Measurements from ENCODE around the gene ADAMTS3.

ADAMTS3 gene

GRCh38 chr4:72568959-72569718, at the start of gene ADAMTS3:
Gene ADAMTS3 (minus strand): TSS chr4:72569221. CDS start chr4:72568762, 459 bp downstream.
- peak; percentile 32 for DNase-seq

GRCh38 chr4:72613959-72614358, 44.9 kb upstream of the ADAMTS3 start:
- no peak for DNase-seq

DNA sequence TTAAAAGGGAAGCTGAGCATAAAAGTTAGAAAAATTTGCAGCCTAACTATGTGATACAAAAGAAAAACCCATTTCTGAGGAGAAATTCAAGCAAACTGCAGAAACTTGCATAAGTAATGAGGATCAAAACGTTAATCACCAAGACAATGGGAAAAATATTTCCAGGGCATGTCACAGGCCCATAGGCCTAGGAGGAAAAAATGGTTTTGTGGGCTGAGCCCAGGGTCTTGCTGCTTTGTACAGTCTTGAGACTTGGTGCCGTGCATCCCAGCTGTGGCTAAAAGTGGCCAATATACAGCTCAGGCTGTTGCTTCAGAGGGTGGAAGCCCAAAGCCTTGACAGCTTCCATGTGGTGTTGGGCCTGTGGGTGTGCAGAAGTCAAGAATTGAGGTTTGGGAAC, 37.7 kb upstream of the ADAMTS3 start:
- DNase-seq: no peak

GRCh38 chr4:72604324-72604723, 35.3 kb upstream of the ADAMTS3 start:
- no peak for DNase-seq

GRCh38 chr4:72602396-72603376, 33.7 kb upstream of the ADAMTS3 start:
- no peak for DNase-seq

DNA sequence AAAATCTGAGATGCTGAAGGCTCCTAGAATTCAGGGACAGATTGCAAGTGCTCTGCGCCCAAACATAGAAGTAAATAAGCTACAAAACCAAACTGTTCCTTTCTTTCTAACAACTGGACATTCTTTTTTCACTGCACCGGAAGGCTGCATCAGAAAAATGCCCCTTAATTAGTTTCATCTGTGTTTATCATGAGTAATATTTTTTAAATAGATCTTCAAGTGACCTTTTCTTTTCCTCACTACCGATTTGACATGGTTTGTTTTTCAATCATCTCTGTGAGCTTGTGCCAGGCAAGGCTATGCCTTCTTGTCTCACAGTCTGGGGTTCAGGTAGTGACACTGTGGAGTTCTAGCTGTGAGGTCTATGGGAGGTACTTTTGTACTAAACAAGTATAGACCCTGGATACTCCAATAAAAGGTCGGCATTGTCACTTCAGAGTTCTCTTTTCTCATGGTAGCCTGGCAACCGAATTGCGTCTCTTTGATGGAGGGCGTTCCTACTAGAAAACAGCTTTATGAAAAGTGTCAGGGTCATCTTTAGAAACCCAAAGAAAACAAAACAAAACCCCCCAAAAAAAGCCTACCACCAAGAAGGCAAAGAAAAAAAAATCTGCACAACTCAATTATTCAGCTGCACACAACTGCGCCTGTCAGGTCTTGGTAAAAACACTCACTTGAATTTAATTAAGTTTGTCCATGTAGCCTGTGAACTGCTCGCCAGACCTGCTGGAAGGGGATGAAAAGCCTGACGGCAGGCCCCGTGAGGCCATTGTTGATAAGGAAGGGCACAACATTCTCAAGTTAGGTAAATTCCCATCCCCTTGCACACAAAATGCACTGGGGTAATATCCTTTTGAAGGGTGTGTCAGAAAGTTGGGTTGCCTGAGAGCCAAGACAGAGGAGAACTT, 22.8 kb upstream of the ADAMTS3 start:
- no peak for DNase-seq

GRCh38 chr4:72587334-72587733, 18.3 kb upstream of the ADAMTS3 start:
- no peak for DNase-seq

- DNase-seq: no peak
Observed at GRCh38 chr4:72582853-72583252, 13.8 kb upstream of the ADAMTS3 start.

GRCh38 chr4:72577211-72577610, 8.2 kb upstream of the ADAMTS3 start:
- DNase-seq: no peak

DNA sequence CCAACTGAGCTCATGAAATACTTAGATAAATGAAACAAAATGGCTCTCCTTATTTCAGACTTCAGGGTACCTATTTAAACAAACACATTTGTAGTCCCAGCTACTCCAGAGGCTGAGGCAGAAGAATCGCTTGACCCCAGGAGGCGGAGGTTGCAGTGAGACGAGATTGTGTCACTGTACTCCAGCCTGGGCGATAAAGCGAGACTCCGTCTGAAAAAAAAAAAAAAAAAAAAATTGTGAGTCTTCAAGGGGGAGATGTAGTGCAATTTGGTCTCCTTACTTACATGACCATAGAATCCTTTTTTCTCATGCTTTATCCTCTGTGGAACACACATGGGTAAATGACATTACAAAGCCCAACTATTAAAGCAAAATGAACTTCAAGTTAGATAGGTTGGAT, 2.3 kb upstream of the ADAMTS3 start:
- no peak for DNase-seq

DNA sequence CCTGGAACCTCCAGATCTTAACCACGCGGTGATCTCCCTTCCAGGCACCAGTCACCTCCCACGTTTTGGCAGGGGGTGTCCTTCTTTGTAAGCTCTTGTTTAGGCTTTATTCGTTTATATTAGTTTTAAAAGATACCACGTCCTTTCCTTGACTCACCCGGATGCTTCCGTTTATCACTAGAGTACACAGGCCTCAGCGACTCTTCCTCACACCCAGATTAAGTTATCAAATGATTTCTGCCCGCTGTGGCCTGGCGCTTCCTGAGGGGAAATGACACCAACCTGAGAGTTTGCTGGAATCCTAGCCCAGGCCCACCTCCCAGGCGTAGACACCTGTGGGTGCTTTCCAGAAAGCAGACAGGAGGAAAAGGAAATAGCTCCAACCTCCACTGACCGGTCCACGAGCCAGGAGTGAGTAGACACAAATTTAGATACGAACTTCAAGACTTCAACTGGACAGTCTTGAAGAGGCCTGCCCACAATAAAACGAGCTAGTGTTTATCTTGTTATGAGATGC, 756 bp upstream of the ADAMTS3 start:
- DNase-seq: no peak

GRCh38 chr4:72567821-72568675, 973 bp downstream of the ADAMTS3 start:
- peak; percentile 34 for DNase-seq

- DNase-seq: no peak
Observed at GRCh38 chr4:72567036-72567435, 2.0 kb downstream of the ADAMTS3 start.

- no peak for DNase-seq
Observed at GRCh38 chr4:72566464-72566972, 2.5 kb downstream of the ADAMTS3 start.

DNA sequence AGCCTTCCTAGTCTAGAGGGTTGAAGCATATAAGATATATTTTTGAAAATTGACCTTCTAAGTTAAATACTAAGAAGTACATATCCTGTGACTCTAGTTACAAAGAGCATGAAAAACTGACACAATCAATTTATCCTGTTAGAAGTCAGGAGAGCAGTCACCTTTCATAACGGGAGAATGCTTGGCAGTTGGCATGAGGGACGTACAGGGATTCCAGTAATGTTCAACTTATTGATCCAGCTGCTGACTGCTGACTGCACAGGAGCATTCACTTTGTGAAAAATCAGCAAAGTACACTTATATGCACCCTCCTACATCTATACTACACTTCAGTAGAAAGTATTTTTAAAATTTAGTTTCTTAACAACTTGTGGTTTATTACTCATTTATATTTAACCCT, 4.2 kb downstream of the ADAMTS3 start:
- no peak for DNase-seq

DNA sequence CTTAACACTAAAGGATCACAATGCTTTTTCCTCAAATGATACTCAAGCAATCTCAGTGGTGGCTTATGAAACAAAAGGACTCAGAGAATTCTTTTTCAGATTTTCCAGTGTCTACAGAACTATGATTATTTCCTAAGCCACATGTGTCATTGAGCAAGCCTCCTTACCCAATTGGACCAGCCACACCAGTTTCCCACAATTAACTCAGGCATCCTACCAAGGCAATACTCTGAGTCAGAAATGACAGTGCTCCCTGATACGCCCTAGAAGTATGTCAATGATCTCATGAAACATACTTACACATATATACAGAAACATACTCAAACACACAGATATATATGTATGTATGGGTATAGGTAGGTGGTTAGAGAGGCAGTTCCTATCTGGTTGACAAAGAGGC, 4.8 kb downstream of the ADAMTS3 start:
- DNase-seq: no peak

GRCh38 chr4:72558655-72559054, 10.4 kb downstream of the ADAMTS3 start:
- DNase-seq: no peak

DNA sequence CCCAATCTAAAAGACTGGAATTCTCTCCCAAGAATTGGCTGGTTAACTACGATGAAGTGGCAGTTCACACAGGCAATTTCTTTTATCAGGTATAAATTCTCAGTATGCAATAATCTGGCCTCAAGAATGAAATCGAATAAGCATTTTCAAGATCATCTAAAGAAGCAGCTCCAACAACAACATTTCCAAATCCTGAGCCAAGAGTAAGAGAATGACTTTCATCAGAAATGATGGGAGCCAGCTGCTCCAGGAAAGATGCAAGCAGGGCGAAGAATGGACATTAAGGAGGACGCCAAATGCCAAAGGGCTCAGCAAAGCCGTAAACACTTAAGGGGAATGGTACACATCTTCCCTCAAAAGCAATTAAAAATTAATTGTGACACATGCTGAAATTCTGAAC, 12.0 kb downstream of the ADAMTS3 start:
- DNase-seq: no peak

DNA sequence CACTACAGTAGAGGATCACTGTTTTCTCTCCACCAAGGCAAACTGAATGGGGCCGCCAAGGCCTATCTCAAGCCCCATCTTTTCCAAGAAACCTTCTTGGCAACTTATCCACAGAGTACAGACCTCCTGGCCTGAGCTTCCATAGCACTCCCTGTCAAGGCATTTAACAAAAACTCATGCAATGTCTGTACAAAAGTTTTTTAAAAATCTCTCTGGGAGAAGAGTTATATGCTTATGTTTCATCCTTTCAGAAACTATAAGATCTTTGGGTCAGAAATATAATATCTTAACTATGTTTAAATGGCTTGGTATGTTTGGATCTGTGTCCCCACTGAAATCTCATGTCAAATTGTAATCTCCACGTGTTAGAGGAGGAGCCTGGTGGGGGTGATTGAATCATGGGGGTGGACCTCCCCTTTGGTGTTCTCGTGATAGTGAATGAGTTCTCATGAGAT, 13.6 kb downstream of the ADAMTS3 start:
- no peak for DNase-seq

DNA sequence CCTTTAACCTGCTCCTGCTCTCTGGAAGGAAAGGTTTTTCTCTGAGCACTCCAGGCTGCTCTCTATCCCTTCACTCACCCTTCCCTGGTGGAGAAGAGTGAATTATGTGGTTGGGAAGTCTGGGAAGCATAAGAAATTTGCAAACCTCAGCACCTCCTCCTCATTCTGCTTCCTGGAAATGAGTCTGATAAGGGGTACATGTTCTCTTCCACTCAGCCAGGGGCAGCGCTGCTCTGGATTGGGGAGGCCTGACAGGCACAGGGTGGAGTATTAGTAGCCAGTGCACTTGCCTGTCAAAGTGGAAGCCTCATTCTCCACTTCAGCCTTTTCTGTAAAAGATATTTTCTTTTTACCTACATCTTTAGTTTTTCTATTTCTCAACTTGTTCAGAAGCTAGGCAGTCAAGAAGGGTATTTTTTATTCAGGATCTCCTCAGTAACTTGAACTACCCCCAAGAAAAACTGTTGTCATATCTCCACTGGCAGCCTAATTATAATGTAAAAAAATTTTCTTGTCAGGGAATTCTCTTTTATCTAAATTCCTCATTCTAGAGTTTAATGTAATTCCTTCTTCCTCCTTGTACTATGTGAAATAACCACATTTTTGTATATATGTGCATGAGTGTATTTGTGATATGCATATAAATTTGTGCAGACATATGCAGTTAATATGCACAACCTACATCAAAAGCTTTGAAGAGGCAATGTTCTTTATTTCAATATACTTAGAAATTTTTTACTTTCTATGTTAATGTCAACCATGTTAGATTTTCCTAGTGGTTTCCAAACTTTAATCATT, 15.3 kb downstream of the ADAMTS3 start:
- no peak for DNase-seq
